Testis (tissue), 2 donors: Measurements from ENCODE around the gene RFX2.

Experiments used
- CTCF ChIP-seq, 3 experiments: fragments of 450-650 bp in 2 of 3; fragments of 200-600 bp in 1 of 3; sonication (generic) in 1 of 3; IDR thresholded peaks; one replicate each; pipeline ENCODE4 v1.5.1; 2016 to 2019; ENCODE audit warnings: antibody characterized with exemption in 3 of 3, mild to moderate bottlenecking in 2 of 3, moderate library complexity in 1 of 3
- POLR2A ChIP-seq: fragments of 450-650 bp; IDR thresholded peaks from one replicate; pipeline ENCODE4 v1.6.1; 2017; ENCODE audit warnings: antibody characterized with exemption, mild to moderate bottlenecking, moderate library complexity

GRCh38 chr19:6012426-6013170 is 97.7 kb downstream of the RFX2 start:
- no peak for TF ChIP-seq POLR2A
- TF ChIP-seq CTCF (IDR thresholded peaks at IDR 0.05): no peak
